Fibroblast of skin of scalp (primary cell): ENCODE data around the gene RABL3. TPM values are rescaled to one million over a fixed set of nuclear protein-coding genes. Genes with fewer than 3 reads are reported as not detected.
"Not testable (repeated sequence)": the region's sequence is repeated elsewhere in the genome, so short reads cannot be mapped to it uniquely, and the experiment has no call there.

Experiments
- DNase-seq: peaks from one replicate; pipeline ENCODE4 v3.0.0-alpha.2; 2013
- polyA plus RNA-seq, 2 experiments: library from polyadenylated mRNA; unstranded; fragments of 120-200 nt; gene quantifications; one replicate each; pipeline ENCODE4 v1.2.1, GENCODE V29; 2013; ENCODE audit not compliant: insufficient read length in 2 of 2

The RABL3 gene, protein sequence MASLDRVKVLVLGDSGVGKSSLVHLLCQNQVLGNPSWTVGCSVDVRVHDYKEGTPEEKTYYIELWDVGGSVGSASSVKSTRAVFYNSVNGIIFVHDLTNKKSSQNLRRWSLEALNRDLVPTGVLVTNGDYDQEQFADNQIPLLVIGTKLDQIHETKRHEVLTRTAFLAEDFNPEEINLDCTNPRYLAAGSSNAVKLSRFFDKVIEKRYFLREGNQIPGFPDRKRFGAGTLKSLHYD
- 23.9 TPM for polyA plus RNA-seq (2013, experiment 1 of 2; ENCODE audit: insufficient read length)
- 22.5 TPM for polyA plus RNA-seq (2013, experiment 2 of 2; ENCODE audit: insufficient read length)

DNA sequence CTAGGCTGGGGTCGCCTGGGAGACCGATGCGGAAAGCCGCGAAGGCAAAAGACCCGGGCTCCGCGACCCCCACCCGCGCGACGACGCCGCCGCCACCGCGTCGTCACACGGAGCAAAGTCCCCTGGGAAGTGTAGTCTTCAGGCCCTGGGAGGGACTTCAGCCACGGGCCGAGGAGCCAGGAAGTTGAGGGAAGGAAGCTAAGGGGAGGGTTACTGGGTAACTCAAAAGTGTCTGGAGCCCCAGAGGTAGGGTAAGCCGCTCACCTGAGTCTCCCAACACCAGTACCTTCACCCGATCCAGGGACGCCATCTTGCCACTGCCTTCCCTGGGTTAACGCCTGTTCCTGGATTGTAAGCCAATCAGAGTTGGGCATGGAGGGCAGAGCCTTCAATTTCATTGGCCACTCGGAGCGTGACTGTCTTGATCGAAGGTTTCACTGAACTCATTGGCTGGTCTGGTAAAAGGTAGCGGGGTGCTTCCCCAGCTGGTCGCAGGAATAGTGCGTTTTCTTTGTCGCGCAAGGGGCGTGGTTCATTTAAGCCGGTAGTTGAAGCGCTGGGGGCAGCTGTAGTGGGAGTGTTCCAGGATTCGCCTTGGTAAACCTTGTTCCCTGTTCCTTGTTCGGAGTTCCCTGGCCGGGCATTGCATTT lies at the start of gene RABL3, which contains the start of gene GTF2E1:
RABL3 (minus strand) TSS at position 319 of the 651 bp plus-strand sequence; CDS start at position 310, 9 bp downstream.
GTF2E1 (plus strand) TSS at position 547 of the 651 bp plus-strand sequence. CDS start 7,809 bp downstream, outside the sequence.
- DNase-seq: peak; percentile 100

GRCh38 chr3:120791913-120792312 lies 49.6 kb upstream of the RABL3 start:
- DNase-seq: peak; percentile 91

- DNase-seq: no peak
These were observed 48.7 kb upstream of the RABL3 start for GRCh38 chr3:120791010-120791409.

- DNase-seq: peak; percentile 75
These were observed 43.5 kb upstream of the RABL3 start for GRCh38 chr3:120785832-120786231.

- DNase-seq: peak; percentile 55
These were observed 38.7 kb upstream of the RABL3 start for GRCh38 chr3:120780977-120781376.

DNA sequence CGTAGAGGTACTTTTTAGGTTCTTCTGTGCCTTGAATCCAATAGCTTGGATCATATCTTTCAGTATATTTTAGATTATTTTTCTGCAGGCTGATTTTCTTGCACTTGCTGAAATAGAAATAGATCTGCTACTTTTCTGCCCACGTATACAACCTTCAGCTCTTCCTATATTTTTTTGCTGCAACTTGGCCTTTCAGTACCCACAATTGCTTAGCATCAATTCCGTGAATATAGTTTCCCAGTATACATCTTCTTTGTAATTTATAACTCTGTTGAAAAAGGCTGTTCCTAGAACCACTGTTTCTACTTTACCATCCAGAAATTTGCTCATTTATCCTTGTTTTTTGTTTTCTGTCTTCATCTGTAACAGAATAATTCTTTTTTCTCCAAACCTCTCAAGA lies 36.5 kb upstream of the RABL3 start:
- no peak for DNase-seq

DNA sequence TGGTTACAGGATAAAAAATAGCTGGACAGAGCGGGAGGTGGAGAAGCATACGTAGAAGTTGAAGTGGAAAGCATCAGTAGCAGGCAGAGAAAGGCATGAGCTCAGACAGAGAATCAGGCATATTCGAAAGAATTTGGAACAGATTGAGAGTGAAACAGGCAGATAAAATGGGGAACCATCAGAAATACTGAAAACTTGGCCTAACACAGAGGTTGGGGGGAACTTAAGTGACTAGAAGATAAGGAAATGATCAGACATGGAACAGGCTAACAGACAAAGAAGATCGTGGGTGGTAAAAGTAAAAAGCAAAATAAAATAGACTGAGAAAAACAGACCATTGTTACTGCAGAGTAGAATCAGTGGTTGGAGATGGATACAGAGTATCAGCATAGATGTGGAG lies 33.1 kb upstream of the RABL3 start:
- DNase-seq: no peak

GRCh38 chr3:120773932-120774331 lies 31.6 kb upstream of the RABL3 start:
- no peak for DNase-seq

DNA sequence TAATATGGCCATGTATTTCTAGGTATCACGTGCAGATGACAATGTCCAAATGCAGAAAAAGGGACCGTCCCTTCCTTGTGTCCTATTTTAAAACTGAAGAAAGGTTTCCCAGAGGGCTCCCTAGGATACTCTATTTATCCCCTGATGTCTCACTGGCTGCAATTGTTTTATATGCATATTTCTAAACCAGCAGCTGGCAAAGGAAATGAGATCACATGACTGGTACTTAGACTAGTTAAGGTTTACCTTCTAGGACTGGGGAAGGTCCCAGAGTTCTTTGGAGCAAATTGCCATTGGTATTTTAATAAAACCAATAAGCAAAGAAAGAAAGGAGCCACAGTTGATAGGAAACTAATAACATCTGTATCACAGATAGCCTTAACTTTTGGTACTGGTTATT lies 29.8 kb upstream of the RABL3 start:
- DNase-seq: no peak

GRCh38 chr3:120770891-120771290 lies 28.6 kb upstream of the RABL3 start:
- DNase-seq: no peak

DNA sequence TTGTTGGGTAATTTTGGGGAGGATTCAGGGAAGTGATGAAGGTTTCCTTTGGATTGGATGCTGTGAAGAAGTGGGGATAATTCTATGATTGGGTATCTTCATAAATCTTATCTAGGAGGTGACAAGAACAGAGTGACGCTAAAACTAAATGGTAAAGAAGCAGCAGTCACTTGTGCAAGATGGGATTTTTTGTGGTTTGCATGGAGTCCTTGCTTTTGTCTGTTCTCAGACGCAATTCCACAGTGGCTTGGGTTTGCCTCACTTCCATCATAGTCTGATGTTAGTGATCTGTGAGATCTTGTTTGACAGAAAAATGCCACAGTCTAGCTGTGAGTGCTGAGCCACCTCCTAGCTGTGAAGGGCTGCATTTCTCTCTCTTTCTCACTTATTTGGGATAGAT lies 27.1 kb upstream of the RABL3 start:
- DNase-seq: no peak

DNA sequence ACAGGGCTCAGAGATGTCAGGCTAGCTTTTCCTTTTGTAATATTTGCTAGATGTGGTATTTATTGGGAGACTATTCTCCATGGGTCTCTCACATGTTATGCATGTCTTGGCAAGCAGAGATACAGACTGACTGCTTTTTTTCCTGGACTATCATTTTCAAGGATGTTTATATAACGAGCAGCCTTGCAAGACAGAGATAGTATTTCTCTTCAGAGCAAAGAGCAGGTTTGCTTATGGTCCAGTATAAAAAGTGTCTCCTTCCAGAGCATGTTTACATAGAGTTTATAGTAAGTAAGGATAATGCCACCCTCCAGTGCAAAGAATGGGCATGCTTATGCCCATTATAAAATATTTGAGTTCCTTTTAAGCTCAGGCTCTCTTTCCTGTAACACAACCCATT lies 24.8 kb upstream of the RABL3 start:
- no peak for DNase-seq

DNA sequence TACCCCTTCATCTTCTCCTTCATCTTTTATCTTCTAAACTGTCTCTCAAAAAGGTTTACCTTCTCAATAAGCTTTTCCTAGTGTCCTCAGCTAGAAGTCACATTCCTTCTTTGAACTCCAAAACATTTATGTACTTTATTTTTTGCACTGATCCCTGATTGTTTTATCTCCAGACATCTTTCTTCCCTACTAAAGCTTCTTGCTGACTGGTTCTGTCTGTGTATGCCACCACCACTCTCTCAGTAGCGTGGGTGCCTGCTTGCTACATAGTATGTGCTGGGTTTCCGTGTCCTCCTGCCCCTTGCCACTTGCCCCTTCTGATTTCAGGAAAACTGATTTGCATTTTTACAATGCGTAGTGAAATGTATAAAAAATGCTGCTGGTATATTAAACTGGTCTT lies 24.3 kb upstream of the RABL3 start:
- DNase-seq: no peak

- no peak for DNase-seq
These were observed 23.6 kb upstream of the RABL3 start for GRCh38 chr3:120765830-120766493.

DNA sequence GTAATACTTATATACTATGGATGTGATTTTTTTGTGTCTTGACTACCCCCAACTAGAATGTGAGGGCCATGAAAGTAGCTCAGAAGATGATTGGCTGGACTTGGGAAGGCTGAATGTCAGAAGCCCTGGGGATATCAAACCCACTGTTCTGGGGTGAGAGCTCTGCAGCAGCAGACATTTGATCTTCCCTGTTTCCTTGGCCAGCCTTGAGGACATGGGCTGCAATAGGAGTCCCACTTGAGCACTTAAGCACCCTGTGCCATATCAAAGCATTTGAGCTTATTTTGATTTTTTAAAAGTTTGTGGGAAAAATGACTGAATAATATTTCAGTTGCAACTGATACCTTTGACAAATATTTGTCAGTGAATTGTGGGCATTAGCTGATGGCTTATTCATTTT lies 21.9 kb upstream of the RABL3 start:
- peak; percentile 38 for DNase-seq

DNA sequence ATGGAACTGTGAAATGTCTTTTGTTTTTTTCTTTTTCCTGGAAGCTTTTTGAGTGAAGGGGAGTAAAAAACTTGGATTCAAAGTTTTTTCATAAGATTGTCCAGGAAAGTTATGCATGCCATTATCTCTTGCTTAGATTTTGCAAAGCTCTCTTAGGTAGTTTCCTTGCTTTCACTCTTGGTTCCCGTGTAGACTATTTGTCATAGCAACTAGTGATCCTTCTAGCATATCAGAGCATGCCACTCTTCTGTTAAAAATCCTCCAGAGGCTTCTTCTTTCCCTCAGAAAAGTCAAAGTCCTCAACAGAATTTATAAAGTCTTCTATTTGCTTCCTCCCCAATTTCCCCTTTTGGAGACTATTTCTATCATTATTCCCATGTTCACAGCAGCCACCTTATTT lies 21.3 kb upstream of the RABL3 start:
- no peak for DNase-seq

GRCh38 chr3:120762615-120763014 lies 20.3 kb upstream of the RABL3 start:
- DNase-seq: peak; percentile 86

DNA sequence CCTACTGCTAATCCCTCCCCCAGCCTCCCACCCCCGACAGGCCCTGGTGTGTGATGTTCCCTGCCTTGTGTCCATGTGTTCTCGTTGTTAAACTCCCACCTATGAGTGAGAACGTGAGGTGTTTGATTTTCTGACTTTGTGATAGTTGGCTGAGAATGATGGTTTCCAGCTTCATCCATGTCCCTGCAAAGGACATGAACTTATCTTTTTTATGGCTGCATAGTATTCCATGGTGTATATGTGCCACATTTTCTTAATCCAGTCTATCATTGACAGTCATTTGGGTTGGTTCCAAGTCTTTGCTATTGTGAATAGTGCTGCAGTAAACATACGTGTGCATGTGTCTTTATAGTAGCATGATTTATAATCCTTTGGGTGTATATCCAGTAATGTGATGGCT lies 16.2 kb upstream of the RABL3 start:
- not testable (repeated sequence) for DNase-seq

DNA sequence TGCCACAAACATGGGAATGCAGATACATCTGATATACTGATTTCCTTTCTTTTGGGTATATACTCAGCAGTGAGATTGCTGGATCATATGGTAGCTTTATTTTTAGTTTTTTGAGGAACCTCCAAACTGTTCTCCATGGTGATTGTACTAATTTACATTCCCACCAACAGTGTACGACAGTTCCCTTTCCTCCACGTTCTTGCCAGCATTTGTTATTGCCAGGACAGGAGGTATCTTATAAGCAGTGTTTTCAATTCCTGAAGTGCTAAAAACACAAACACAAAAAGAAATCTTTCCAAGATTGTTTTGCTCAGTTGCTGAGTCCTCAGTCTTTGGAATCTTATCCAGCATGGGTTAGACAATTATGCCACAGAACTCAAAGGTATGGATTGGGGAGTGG lies 13.7 kb upstream of the RABL3 start:
- DNase-seq: no peak

DNA sequence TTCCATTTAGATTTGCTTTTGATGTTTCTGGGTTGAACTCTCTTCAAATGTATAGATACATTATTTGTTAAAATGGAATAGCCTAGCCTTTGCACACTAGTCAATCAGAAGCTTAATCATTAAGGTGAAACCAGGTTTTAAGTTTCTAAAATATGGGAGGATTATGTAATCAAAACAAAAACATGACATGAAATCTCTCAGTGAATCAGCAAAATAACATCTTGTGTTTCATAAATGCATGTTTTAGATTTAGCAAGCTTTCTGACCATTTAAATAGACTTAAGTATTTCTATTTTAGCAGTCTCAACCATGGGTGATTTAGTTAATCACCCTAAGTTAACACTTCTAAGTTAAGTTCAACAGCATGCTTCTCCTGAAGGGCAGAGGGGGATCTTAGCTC lies 11.5 kb upstream of the RABL3 start:
- DNase-seq: no peak

DNA sequence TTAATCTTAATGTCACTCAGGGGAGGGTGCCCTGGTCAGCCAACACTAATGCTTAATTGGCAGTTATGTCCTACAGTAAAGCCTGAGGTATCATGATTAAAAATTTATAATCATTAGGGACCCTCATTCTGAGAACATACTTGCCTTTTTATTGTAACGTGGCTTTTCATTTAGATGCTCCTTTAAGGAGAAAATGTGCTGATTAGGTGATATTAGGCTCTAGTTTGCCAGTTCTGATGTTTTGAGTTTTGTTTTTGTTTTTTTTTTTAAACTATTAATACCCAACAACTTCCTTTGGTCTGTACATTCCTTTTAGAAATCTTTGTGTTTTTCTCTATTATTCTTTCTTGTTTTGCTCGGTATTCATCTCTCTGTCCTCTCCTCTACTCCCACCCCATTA lies 10.5 kb upstream of the RABL3 start:
- DNase-seq: no peak

DNA sequence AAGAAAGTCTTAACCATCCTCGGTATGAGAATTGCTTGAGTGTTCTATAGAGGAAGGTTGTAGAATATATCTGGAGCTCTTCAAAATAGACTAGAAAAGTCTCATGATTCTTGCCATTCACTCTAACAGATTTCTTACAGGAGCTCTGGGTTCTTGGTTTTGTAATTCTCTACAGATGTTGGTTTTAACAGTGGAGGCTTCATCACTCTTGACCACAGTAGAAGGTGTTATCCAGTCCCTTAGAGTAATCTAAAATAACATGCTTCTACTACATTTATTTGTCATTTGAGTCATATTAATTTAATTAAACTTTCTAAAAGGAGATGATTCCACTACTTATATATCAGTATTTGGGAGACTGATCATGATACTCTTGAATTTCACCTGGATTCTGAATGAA lies 9.9 kb upstream of the RABL3 start:
- no peak for DNase-seq

DNA sequence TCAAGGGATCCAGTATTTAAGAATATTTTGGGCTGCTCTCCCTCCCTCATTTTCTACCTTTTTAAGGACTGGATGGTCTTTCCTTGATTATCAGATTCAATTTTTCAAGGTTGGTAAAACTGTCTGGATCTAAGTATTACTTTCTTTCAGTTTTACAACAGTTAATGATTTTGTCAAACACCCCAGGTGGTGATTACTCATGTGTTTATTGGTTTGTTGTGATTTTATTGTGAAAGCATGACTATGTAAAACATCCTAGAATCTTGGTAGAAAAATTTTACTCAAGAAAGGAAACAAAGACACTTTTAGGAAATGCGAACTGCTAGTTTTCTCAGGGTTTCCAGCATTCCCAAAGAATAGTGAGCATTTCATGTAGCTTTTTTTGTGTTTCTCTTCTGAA lies 7.5 kb upstream of the RABL3 start:
- no peak for DNase-seq

DNA sequence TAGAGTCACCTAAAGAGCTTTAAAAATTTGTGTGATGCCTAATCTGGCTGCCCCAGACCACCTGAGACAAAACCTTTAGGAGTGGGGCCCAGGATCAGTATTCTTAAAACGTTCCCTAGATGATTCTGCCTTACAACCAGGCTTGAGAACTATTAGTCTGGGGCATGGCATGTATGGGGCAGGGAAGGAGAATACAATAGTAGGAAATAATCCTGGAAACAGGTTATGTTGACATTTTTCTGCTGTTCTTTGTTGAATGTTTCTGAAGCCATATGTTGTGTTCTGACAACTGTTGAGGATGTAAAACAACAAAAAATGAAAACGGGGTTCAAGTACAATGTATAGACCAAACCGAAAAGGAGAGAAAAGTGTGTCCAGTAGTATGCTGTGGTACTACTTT lies 3.1 kb upstream of the RABL3 start:
- DNase-seq: no peak
